GM12872 (cell line): ENCODE measurements around the gene MYOT.
A peak's percentile ranks its signal among the peaks of the same experiment; 100 is the strongest.

ENCODE experiments used
- CTCF ChIP-seq: IDR thresholded peaks from 3 replicates; pipeline ENCODE4 v1.5.1; 2011; ENCODE audit warnings: low read depth, mild to moderate bottlenecking, low read length, moderate library complexity; ENCODE audit not compliant: insufficient read depth

MYOT gene

GRCh38 chr5:137871571-137871970 lies 3.9 kb downstream of the MYOT start:
- no peak for TF ChIP-seq CTCF

- TF ChIP-seq CTCF, result no peak
These were observed 4.8 kb downstream of the MYOT start for GRCh38 chr5:137872466-137872865.

- TF ChIP-seq CTCF, result no peak
These were observed 8.4 kb downstream of the MYOT start for GRCh38 chr5:137876101-137876500.

- no peak for TF ChIP-seq CTCF
These were observed 12.7 kb downstream of the MYOT start for GRCh38 chr5:137880313-137880712.

GRCh38 chr5:137887831-137888230 lies 20.2 kb downstream of the MYOT start:
- no peak for TF ChIP-seq CTCF

GRCh38 chr5:137888466-137888862 lies 20.8 kb downstream of the MYOT start:
- TF ChIP-seq CTCF, result no peak

GRCh38 chr5:137888863-137889759 lies 21.5 kb downstream of the MYOT start, which contains the start of gene PKD2L2:
Gene PKD2L2 (plus strand): TSS chr5:137889457. CDS start chr5:137889492, 35 bp downstream.
- peak; percentile 41 for TF ChIP-seq CTCF
